GF-D8 (cell line): ENCODE measurements around the gene CAB39.
A peak's percentile ranks its signal among the peaks of the same experiment; 100 is the strongest.

Experiments used
- DNase-seq: peaks from one replicate; lab custom pipeline; 2025; lab: John Stamatoyannopoulos, UW

The CAB39 gene

DNA sequence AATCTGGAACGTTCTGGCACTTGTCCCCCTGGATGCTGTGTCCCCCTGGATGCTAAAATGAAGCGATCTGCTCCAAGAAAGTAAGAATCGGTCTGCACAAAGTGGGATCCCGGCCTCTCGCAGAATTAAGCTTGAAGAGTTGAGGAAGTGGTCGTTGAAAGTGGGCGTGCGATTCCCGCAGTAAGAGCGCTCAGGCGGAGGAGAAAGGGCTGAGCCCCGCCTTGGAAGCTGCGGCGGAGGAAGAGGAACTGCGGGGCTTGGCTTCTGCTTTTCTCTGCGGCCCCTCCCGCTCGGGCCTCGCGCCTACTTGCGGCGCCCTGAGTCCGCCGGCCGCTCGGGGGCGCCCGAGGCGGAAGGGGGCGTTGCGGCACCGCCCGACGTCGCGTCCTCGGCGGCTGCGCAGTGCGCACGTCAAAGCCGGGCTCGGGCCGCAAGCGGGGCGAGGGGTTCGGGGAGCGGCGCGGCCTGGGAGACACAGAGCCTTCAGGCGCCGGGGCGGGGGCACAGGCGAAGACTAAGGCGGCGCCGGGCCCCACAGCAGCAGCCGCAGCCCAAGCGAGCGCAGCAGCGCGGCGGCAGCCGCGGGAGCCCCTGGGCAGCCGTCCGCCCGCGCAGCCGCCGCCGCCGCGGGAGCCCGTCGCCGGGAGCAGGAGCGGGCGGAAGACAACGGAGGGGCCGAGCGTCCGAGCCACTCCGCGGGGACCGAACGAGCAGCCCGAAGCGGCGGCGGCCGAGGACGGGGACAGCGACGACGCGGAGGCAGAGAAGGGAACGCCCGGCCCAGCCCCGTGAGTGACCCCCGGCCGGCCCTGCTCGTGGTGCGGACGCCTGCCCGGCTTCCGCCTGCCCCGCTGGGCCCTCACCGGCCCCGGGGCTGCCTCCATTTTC, at the start of gene CAB39:
Gene CAB39, plus strand, starts transcription at position 400 of the 888 bp plus-strand sequence. CDS start 47,160 bp downstream, outside the sequence.
- peak; percentile 92 for DNase-seq

DNA sequence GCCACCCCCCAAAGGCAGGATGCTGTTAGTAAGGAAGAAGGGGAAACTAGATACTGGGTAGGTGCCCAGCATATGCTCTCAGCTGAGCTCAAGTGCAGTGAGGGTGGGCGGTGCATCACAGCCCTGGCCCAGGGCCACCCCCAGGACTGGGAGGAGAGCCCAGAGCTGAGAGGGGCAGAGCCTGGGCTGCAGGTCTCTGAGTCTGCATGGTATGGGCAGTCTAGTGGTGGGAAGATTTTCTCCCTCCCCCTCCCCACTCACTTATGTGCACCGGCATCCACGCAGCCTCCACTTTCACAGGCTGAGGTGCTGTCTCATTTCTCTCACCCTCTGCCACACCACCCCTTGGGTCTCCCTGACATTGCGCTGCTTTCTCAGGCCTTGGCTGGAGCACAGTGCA, 48.5 kb upstream of the CAB39 start:
- DNase-seq, result no peak

DNA sequence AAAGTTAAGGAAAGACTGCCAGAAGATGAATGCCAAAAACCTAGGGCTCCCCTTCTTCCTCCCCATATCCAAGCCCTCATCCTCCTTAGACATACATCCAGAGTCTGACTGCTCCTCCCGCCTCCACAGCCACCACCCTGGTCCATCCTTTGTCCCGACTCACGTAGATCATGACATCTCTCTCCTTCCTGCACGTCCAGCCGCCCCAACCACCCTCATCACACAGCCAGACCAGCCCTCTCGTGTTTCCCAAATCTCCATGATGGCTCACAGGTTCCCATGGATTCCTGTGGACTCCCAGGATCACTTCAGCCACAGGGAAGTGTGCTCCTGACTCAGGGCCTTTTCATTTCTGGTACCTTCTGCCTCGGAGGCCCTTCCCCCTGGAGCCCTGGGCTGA, 47.8 kb upstream of the CAB39 start:
- DNase-seq, result no peak

DNA sequence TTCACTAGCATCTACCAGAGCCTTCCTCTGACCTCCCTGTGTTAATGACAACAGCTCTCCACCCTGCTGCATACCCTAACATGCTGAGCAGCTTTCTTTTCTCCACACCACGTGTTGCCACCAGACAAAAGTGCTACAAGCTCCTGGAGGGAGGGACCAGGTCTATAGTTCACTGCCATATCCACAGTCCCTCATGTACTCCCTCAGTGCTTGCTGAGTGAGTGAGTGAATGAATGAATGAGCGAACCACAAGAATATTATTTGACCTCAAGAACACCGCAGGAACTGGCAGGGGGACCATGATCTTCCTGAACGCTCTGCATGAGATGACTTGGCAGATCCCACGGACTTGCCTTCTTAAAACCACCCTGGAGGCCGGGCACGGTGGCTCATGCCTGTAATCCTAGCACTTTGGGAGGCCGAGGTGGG, 47.4 kb upstream of the CAB39 start:
- peak; percentile 83 for DNase-seq

DNA sequence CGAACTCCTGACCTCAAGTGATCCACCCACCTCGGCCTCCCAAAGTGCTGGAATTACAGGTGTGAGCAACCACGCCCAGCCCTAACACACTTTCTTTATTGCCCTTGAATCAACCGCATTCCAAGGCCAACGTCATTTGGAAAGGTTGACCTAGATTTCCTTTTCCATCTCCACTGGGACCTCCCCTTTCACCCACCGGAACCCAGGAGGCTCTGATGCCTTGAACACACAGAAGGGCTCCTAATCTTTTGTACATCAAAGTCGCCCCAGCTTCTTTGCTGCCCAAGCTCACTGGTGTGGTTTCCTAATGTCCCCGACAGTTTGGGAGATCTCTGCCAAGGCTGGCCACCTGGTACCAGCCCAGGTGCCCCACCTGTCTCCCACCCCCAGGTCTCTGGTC, 46.2 kb upstream of the CAB39 start:
- no peak for DNase-seq

DNA sequence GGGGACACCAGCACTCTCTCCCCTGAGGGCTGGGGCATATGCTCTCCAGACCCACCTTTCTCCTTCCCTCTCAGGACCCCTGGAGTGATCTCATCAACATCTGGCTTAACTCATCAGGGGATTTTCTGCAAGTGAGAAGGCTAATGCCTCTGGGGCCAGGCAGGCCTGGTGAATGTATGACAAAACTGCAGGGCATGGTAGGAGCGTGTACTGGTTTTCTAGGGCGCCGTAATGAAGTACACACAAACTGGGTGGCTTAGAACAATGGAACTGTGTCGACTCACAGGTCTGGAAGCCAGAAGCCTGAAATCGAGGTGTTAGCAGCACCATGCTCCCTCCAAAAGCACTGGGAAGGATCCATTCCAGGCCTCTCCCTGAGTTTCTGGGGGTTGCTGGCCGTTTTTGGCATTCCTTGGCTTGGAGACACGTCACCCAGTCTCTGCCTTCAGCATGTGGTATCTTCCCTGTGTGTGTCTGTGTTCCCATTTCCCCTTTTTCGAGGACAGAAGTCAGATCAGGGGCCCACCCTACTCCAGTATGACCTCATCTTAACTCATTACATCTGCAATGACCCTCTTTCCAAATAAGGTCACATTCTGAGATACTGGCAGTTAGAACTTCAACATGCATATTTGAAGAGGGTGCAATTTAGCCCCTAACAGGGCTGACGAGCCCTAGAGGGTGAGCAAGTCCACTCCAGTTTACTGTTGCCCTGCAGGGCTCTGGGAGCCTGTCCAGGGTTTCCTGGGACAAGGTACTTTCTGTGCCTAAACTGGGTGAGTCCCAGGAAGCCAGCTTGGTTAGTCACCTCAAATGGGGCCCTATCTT, 45.5 kb upstream of the CAB39 start:
- DNase-seq, result peak; percentile 76

DNA sequence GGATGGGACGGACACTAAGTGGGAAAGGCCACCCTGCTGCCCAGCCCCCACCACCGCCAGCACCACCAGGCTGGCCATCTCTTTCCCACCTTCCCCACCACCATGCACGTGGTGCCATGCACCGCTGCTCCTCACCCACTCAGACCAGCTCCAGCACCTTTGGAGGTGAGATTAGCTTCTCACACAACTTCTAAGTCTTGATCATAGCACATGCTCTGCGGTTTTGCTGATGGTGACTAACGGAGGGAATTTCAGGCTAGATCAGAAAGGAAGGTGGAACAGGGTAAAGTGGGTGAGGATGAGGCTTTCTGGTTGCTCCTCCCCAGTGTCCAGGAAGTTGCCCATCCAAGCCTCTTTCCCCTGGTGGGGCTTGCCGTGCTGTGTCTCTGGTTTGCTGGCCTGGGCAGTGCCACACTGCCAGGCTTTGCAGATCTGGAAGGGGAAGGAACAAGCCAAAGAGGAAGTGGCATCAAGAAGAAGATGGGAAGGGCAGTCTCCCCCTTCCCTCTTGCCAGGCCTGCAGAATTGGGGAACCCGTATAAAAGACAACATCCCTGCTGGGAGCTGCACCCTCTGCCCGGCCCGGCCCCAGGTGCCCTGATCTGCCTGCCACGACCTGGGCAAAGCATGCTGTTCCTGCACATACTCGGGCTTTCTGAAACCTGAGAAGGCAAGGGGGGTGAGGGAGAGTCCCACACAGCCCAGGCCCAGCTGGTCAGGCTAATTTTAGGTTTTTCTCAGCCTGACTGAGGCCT, 44.3 kb upstream of the CAB39 start:
- peak; percentile 60 for DNase-seq

DNA sequence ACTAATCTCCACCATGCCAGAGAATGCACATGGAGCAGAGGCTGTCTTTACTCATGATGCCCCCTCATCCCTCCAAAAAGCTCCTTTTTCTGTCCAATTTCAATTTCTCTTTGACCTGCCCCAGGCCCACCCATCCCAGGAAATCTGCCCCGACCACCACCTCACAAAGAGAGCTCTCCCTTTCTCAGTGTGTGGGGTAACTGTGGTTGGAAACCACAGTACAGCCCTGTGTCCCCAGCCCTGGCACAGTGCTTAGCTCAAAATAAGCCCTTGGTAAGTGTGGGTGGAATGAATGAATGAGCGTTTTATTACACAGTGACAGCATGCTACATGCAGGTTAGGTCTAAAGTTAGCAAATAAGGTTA, 43.7 kb upstream of the CAB39 start:
- no peak for DNase-seq

DNA sequence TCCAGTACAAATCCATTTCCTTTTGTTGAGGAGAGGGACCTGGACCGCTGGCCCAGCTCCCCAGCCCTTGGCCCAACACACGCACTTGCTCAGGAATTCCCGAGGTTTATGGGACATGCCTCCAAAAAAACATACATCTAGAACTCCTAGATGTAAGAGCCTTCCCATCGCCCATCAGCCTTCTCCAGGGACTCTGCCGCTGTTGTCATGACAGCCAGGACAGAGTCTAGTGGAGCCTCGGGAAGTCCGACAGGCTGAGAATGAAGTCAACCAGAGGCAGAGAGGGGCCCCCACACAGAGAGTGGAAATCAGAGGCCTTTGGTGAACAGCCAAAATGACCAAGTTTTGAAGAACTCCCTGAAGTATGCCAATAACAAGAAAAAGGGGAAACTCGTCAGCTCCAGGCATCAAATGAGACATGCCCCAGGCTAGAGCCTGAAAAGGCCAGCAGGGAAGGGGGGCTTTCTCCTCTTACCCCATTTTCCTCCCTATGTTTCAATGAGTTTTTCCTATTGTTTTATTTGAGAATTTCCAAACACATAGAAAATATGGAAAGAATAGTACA, 43.2 kb upstream of the CAB39 start:
- DNase-seq, result no peak

DNA sequence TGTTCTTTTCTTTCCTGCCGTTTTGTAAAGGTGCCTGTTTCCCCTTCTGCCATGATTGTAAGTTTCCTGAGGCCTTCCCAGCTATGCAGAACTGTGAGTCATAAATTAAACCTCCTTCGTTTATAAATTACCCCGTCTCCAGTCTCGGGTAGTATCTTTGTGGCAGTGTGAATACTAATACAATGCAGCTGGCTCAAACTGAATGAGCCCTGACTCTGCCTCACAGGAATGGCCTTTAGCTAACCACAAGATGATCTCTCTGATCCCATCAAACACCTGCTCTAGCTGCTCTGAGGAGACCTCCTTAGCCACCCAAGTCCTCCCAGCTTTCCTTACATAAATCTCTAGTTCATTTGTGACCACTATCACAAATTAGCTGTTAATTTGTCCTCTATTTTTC, 41.5 kb upstream of the CAB39 start:
- DNase-seq, result no peak

DNA sequence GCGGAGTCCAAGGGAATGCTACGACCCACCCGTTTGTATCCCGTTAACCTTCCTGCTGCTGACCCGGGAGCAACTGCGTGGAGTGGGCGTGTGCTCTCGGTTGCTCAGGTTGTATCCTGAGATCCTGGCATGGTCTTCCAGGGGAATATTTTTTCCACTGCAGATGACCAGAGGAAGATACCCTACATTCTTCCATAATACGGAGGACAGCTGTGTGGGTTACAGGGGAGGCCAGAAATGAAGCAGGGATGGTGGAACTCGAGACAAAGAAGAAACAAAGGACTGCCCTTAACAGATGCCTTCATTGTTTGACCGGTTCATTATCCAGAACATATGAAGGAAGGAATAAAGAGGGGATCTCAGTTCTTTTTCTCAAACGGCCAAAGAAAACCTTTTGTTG, 39.8 kb upstream of the CAB39 start:
- no peak for DNase-seq

DNA sequence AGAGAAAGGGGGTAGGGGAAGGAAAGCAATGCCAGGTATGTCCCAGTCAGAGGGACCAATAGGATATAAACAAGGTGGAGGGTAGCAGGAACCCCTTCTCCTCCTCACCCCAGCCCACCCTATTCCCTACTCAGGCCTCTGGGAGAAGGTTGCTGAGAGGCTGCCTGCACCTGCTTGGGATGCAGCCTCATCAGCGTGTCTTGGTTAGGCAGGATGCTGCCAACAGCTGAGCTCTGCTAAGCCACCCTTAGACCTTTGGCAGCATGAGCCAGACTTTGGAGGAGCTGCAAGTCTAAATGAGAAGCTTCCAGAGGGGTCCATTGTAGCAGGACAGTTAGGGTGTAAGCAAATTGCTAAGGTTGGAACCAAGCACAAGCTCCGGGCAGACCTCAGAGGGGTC, 38.2 kb upstream of the CAB39 start:
- DNase-seq, result no peak

DNA sequence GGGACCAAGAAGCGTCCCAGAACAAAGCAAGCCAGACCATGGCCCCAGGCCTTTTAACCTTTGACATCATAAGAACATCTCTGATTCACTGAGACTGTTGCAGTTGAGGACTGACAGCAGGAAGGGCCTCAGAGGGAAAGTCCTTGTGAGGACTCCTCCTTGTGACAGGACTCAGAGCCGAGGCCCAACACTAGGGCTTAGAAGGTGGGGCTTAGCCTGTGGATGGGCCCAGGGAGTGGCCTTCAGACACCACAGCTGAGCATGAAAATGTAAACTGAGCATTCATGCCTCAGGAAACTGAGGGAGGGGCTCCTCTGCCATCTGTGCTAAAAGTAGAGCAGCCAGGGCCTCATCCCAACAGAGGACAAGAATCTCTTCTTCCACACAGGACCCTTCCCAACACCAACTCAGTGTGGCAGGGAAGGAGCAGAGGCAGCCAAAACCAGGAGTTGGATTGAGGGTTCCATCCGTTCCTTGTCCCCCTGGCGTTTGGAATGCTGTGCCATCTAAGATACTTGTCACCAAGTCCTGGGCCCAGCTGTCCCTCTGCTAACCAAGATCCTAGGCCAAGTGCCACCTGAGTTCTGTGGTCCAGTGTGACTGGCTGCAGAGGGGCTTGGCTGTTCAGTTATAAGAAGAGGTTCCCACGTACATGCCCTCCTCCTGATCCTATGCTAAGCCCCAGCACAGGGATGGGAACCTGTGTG, 37.5 kb upstream of the CAB39 start:
- DNase-seq, result no peak

DNA sequence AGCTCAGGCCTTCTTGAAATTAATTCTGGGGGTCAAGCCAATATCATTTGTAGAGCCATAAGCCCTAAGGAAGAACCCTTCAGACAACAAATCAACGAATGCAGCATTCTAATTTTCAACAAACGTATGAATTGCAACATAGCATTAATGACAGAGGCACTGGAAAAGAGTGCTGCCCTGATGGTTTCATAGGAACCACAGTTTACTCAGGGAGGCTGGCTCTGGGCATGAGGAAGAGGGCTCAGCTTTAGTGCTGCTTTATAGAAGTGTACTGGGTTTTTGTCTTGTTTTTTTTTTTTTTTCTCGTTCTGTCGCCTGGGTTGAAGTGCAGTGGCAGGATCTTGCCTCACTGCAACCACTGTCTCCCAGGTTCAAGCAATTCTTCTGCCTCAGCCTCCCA, 36.1 kb upstream of the CAB39 start:
- DNase-seq, result no peak

DNA sequence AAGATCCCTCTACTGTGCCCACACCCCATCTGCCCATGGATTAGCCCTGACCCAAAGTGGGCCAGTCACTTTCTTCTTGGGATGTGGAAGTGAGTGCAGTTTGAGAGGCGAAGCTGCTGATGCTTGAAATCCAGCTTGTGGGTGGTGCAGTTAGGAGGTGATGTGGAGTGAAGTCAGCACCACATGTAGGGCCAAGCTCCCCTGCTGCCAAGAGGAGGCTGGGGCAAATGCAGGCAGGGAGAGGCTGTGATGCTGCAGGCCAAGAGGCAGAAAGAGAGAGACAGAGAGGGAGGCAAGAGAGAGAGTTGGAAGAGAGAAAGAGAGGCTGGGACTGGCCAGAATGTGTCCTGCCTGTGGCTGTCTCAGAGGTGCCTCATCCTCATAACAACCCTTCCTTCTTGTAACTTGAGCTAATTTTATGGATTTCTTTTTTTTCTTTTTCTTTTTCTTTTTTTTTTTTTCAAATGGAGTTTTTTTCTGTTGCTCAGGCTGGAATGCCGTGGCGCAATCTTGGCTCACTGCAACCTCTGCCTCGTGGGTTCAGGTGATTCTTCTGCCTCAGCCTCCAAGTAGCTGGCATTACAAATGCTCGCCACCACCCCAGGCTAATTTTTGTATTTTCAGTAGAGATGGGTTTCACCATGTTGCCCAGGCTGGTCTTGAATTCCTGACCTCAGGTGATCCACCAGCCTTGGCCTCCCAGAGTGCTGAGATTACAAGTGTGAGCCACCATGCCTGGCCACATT, 35.3 kb upstream of the CAB39 start:
- DNase-seq, result no peak

DNA sequence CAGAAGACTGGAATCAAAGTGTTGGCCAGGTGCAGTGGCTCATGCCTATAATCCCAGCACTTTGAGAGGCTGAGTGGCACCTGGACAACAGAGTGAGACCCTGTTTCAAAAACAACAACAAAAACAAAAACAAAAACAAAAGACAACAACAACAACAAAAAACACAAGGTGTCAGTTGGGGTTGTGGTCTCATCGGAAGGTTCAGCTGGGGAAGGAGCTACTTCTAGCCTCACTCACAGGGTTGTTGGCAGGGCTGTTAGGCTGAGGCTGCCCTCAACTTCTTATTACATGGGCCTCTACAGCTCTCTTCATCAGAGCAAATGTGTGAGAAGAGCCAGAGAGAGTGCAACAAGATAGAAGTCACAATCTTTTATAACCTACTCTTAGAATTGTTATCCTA, 34.6 kb upstream of the CAB39 start:
- no peak for DNase-seq

DNA sequence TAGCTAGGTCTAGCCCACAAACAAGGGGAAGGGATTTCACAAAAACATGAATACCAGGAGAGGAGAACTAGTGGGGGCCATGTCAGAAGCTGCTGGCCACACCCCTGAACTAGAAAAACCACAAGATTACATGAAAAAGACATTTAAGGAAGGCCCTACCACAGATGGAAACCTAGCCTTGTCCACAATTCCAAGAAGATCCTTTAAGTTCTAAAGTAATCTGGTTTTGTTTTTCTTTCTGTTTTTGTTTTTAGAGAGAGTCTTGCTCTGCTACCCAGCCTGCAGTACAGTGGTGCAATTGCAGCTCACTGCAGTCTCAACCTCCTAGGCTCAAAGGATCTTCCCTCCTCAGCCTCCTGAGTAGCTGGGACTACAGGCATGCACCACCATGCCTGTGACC, 34.2 kb upstream of the CAB39 start:
- DNase-seq, result peak; percentile 61

DNA sequence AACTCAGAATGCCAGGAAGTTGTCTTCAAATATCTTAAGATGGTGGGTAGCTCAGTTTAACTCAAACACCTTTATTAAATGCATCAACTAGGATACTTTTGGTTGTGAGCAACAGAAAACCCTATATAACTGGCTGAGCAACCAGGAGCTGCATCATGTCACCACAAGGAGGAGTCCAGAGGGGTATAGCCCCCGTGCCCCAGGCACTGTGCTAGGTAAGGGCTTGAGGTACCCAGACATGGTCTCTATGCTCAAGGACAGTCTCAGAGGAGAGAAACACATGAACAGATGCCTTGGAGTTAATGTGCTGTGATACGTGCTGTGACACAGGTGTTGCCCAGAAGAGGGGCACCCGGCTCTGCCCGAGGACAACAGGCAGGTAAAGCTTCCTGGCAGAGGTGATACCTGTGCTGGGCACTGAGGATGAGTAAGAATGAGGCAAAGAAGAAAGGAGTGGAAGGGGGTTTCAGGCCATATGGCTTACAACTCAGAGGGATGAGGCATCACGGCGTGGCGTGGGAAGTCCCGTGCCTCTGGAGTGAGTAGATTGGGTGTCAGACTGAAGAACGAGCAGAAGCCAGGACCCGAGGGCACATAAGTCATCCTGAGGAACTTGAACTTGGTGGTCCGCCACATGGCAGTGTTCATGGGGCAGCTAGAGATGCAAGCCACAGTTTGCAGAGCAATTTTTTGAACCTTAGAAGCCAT, 32.0 kb upstream of the CAB39 start:
- no peak for DNase-seq

DNA sequence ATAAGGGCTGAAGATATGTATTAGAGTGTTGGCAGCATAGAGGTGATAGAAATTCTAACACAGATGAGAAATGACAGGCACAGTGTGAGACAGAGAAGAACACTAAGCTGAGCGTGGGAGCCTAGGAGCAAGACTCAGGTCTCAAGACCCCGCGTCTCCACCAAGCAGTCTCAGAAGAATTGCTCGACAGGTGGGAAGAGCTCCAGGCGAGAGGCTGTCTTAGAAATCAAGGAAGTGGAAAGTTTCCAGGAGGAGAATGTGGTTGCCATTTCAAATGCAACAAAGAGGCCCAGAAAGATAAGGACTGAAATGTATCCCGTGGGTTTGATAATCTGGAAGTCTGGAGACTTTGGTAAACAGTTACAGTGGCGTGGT, 31.5 kb upstream of the CAB39 start:
- no peak for DNase-seq

DNA sequence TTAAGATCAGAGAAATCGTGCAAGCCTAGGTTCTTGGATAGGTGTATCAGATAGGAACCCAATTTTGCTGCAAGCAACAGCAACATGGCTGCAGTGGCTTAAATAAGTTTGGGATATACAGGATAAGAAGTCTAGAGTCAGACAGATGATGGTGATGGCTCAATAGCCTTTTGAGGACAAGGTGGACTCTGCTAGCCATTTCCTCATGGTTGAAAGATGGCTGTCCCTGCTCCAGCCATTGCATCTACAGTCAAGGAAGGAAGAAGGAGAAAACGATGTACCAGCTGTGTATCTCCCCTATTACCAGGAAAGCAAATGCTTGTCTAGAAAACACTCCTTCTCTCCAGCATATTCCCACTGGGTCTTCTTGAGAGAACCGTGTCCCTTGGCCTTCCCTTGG, 30.1 kb upstream of the CAB39 start:
- no peak for DNase-seq
